IPS-15b (cell line): ENCODE data around the gene PDZRN3.

Experiments
- H3K27me3 ChIP-seq: one replicate; pipeline ENCODE4 v1.6.1; 2013; ENCODE audit warnings: low read length; ENCODE audit not compliant: control insufficient read depth, insufficient read depth
- H3K36me3 ChIP-seq: one replicate; pipeline ENCODE4 v1.6.1; 2013; ENCODE audit warnings: low read length; ENCODE audit not compliant: control insufficient read depth, insufficient read depth
- H3K4me1 ChIP-seq: one replicate; pipeline ENCODE4 v1.6.1; 2013; ENCODE audit warnings: mild to moderate bottlenecking, low read length; ENCODE audit not compliant: control insufficient read depth, insufficient read depth
- H3K4me3 ChIP-seq: one replicate; pipeline ENCODE4 v1.5.1; 2013; ENCODE audit warnings: low read depth, low read length
- H3K9ac ChIP-seq: one replicate; pipeline ENCODE4 v1.6.1; 2013; ENCODE audit warnings: low read depth, mild to moderate bottlenecking, low read length
- H3K9me3 ChIP-seq: one replicate; pipeline ENCODE4 v1.6.1; 2013; ENCODE audit warnings: mild to moderate bottlenecking, low read length; ENCODE audit not compliant: control insufficient read depth, insufficient read depth

PDZRN3 gene

GRCh38 chr3:73529308-73530021, 95.3 kb downstream of the PDZRN3 start:
- Histone ChIP-seq H3K36me3 (no peaks in the 10 kb centered on the region), H3K4me3 (no peak overlapping the region), H3K9ac (no peak overlapping the region), H3K27me3 (no peaks in the 10 kb centered on the region), H3K4me1 (peaks cover 2% of the 10 kb centered on the region), H3K9me3 (no peaks in the 10 kb centered on the region)

DNA sequence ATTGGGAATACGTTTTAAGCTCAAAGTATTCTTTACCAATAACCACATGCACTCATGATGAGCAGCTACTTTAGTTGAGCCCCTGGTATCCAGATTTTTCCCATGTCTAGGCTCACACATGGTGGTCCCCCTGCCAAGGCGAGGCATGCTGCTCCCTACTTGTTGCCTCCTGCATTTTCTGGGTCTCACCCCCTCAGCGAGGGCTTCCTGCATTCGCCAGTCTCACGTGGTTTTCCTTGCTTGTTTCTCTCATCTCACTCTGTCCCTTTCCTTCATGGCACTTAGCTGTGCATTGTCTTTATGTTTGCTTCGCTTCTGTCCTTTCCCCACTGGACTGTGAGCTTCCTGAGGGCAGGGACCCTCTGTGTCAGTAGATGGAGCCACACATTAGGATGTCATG, 99.2 kb downstream of the PDZRN3 start:
- H3K4me1 ChIP-seq: no peaks in the 10 kb centered on the region
- H3K9ac ChIP-seq: no peak overlapping the region
- H3K27me3 ChIP-seq: no peaks in the 10 kb centered on the region
- H3K36me3 ChIP-seq: no peaks in the 10 kb centered on the region
- no peaks in the 10 kb centered on the region for H3K9me3 ChIP-seq
- no peak overlapping the region for H3K4me3 ChIP-seq

GRCh38 chr3:73523661-73524060, 101.1 kb downstream of the PDZRN3 start:
- Histone ChIP-seq H3K4me3 (no peak overlapping the region), H3K9me3 (no peaks in the 10 kb centered on the region), H3K27me3 (no peaks in the 10 kb centered on the region), H3K36me3 (no peaks in the 10 kb centered on the region), H3K4me1 (no peaks in the 10 kb centered on the region), H3K9ac (no peak overlapping the region)

GRCh38 chr3:73521734-73522336, 102.9 kb downstream of the PDZRN3 start:
- H3K27me3 ChIP-seq: no peaks in the 10 kb centered on the region
- no peaks in the 10 kb centered on the region for H3K36me3 ChIP-seq
- no peak overlapping the region for H3K9ac ChIP-seq
- H3K4me3 ChIP-seq: no peak overlapping the region
- H3K4me1 ChIP-seq: no peaks in the 10 kb centered on the region
- H3K9me3 ChIP-seq: no peaks in the 10 kb centered on the region

GRCh38 chr3:73520931-73521461, 103.7 kb downstream of the PDZRN3 start:
- Histone ChIP-seq H3K9ac (no peak overlapping the region), H3K4me3 (no peak overlapping the region)

GRCh38 chr3:73516631-73517030, 108.1 kb downstream of the PDZRN3 start:
- peaks cover 33% of the 10 kb centered on the region for H3K27me3 ChIP-seq
- peaks cover 6% of the 10 kb centered on the region for H3K4me1 ChIP-seq
- no peak overlapping the region for H3K9ac ChIP-seq
- H3K4me3 ChIP-seq: no peak overlapping the region
- H3K36me3 ChIP-seq: no peaks in the 10 kb centered on the region
- H3K9me3 ChIP-seq: no peaks in the 10 kb centered on the region

More at GRCh38 chr3:73520931-73521461, 103.7 kb downstream of the PDZRN3 start:
- Histone ChIP-seq H3K9me3 (no peaks in the 10 kb centered on the region), H3K4me1 (no peaks in the 10 kb centered on the region), H3K36me3 (no peaks in the 10 kb centered on the region), H3K27me3 (no peaks in the 10 kb centered on the region)

- H3K4me3 ChIP-seq: no peak overlapping the region
- no peaks in the 10 kb centered on the region for H3K9me3 ChIP-seq
- no peak overlapping the region for H3K9ac ChIP-seq
- H3K27me3 ChIP-seq: peaks cover 54% of the 10 kb centered on the region
- H3K36me3 ChIP-seq: no peaks in the 10 kb centered on the region
- H3K4me1 ChIP-seq: peaks cover 19% of the 10 kb centered on the region
Measured at GRCh38 chr3:73513260-73513659, 111.5 kb downstream of the PDZRN3 start.

- H3K27me3 ChIP-seq: peaks cover 54% of the 10 kb centered on the region
- H3K9ac ChIP-seq: no peak overlapping the region
- no peak overlapping the region for H3K4me3 ChIP-seq
Measured at GRCh38 chr3:73511571-73512525, 112.9 kb downstream of the PDZRN3 start.

GRCh38 chr3:73510784-73511183, 114.0 kb downstream of the PDZRN3 start:
- no peaks in the 10 kb centered on the region for H3K9me3 ChIP-seq
- no peak overlapping the region for H3K4me3 ChIP-seq
- no peaks in the 10 kb centered on the region for H3K36me3 ChIP-seq
- no peak overlapping the region for H3K9ac ChIP-seq
- peaks cover 54% of the 10 kb centered on the region for H3K27me3 ChIP-seq
- peaks cover 19% of the 10 kb centered on the region for H3K4me1 ChIP-seq

More at GRCh38 chr3:73511571-73512525, 112.9 kb downstream of the PDZRN3 start:
- no peaks in the 10 kb centered on the region for H3K9me3 ChIP-seq
- no peaks in the 10 kb centered on the region for H3K36me3 ChIP-seq
- peaks cover 19% of the 10 kb centered on the region for H3K4me1 ChIP-seq

DNA sequence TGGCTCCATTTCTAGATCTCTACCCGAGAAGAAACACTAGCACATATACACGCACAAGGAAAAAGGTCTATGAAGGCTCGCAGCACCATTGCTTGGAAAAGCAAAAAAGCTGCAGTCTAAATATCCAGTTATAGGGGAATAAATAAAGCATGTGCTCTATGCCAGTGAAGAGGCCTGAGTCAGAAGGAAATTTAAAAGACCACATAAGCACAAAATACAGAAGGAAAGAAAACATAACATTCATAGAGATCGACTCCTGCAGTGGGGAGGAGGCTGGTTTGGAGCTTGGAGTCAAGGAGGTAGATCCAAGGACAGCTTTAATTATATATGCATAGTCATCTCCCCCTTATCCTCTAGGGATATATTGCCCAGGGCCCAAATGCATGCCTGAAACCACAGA, 114.4 kb downstream of the PDZRN3 start:
- no peaks in the 10 kb centered on the region for H3K36me3 ChIP-seq
- no peaks in the 10 kb centered on the region for H3K9me3 ChIP-seq
- H3K9ac ChIP-seq: no peak overlapping the region
- H3K27me3 ChIP-seq: peaks cover 54% of the 10 kb centered on the region
- H3K4me3 ChIP-seq: no peak overlapping the region
- H3K4me1 ChIP-seq: peaks cover 19% of the 10 kb centered on the region

- peaks cover 52% of the 10 kb centered on the region for H3K27me3 ChIP-seq
- H3K4me1 ChIP-seq: peaks cover 19% of the 10 kb centered on the region
- no peaks in the 10 kb centered on the region for H3K36me3 ChIP-seq
- no peak overlapping the region for H3K4me3 ChIP-seq
- no peaks in the 10 kb centered on the region for H3K9me3 ChIP-seq
- H3K9ac ChIP-seq: no peak overlapping the region
Measured at GRCh38 chr3:73509816-73510215, 114.9 kb downstream of the PDZRN3 start.
